Measurements from ENCODE around the gene IQGAP3.

DNA sequence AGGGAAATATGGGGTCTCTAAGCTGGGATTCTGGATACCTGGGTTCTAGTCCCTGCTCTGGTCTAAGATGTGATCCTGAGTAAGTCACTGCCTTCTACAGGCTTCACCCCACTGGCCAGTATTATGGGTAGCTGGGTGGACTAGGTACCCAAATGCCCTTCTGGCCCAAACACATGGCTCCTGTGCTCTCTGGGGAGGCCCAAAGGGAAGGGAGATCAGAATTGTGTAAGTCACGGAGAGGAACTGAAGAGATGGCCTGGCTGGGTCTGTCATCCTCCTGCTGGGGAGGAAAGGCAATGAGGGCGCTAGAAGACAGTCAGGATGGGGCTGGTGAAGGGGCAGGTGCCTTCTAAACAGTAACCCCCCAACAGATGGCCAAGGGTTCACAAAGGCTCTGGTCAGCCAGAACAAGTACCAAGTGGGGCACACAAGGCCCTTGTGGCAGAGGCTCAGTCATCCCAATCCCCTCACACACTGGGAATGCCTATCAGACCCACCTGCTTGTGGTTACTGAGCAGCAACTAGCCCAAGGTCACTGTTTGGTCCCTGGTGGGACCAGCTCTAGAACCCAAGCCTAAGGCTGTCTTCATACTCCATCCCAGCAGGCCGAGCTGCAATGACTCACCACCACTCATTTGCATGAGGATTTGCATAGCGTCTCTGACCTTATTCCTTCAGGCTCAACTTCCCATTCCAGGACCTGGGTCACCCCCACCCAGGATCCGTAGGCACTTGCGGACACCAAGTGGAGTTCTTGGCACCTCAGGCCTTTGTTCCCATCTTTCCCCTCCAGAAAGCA lies 81.0 kb downstream of the IQGAP3 start:
- TF ChIP-seq, protein P1, sequence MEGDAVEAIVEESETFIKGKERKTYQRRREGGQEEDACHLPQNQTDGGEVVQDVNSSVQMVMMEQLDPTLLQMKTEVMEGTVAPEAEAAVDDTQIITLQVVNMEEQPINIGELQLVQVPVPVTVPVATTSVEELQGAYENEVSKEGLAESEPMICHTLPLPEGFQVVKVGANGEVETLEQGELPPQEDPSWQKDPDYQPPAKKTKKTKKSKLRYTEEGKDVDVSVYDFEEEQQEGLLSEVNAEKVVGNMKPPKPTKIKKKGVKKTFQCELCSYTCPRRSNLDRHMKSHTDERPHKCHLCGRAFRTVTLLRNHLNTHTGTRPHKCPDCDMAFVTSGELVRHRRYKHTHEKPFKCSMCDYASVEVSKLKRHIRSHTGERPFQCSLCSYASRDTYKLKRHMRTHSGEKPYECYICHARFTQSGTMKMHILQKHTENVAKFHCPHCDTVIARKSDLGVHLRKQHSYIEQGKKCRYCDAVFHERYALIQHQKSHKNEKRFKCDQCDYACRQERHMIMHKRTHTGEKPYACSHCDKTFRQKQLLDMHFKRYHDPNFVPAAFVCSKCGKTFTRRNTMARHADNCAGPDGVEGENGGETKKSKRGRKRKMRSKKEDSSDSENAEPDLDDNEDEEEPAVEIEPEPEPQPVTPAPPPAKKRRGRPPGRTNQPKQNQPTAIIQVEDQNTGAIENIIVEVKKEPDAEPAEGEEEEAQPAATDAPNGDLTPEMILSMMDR (IDR thresholded peaks at IDR 0.05): no peak
- TF ChIP-seq ZFX (IDR thresholded peaks at IDR 0.05; ENCODE audit: borderline replicate concordance): no peak

Data from 22Rv1 (cell line).